GM21619 (cell line): ENCODE results near the gene ZNF619.

Experiments used
- ATAC-seq: cut with Tn5 transposase; IDR thresholded peaks from one replicate; pipeline ENCODE4 v1.9.1; 2021; ENCODE audit not compliant: unreplicated experiment

ZNF619 gene

GRCh38 chr3:40464339-40465110, 12.4 kb upstream of the ZNF619 start:
- ATAC-seq: no peak

- ATAC-seq: no peak
Measured at GRCh38 chr3:40465111-40465407, 11.9 kb upstream of the ZNF619 start.

- ATAC-seq: no peak
Measured at GRCh38 chr3:40465456-40465855, 11.5 kb upstream of the ZNF619 start.

- ATAC-seq: no peak
Measured at GRCh38 chr3:40468018-40468417, 8.9 kb upstream of the ZNF619 start.

GRCh38 chr3:40470701-40471100, 6.2 kb upstream of the ZNF619 start:
- no peak for ATAC-seq

- ATAC-seq: no peak
Measured at GRCh38 chr3:40477666-40478065, 744 bp downstream of the ZNF619 start.

GRCh38 chr3:40487172-40487571, 10.2 kb downstream of the ZNF619 start:
- ATAC-seq: no peak

- no peak for ATAC-seq
Measured at GRCh38 chr3:40490916-40491315, 14.0 kb downstream of the ZNF619 start.

GRCh38 chr3:40494698-40495097, 17.8 kb downstream of the ZNF619 start:
- no peak for ATAC-seq

- ATAC-seq: no peak
Measured at GRCh38 chr3:40497288-40497687, 20.4 kb downstream of the ZNF619 start.

- no peak for ATAC-seq
Measured at GRCh38 chr3:40499952-40500351, 23.0 kb downstream of the ZNF619 start.

GRCh38 chr3:40502034-40502433, 25.1 kb downstream of the ZNF619 start:
- ATAC-seq: no peak

- no peak for ATAC-seq
Measured at GRCh38 chr3:40504636-40505430, 27.9 kb downstream of the ZNF619 start.

- peak; percentile 81 for ATAC-seq
Measured at GRCh38 chr3:40505599-40506462, 28.9 kb downstream of the ZNF619 start, which contains the start of gene ZNF620. Gene ZNF620, plus strand, starts transcription at chr3:40506039. Its CDS starts 314 bp downstream, at chr3:40506353.

GRCh38 chr3:40511031-40511718, 34.3 kb downstream of the ZNF619 start:
- ATAC-seq: no peak

GRCh38 chr3:40516201-40516600, 39.3 kb downstream of the ZNF619 start:
- ATAC-seq: no peak

GRCh38 chr3:40518067-40518466, 41.1 kb downstream of the ZNF619 start:
- no peak for ATAC-seq

- ATAC-seq: no peak
Measured at GRCh38 chr3:40518848-40519247, 41.9 kb downstream of the ZNF619 start.

- ATAC-seq: no peak
Measured at GRCh38 chr3:40521254-40521653, 44.3 kb downstream of the ZNF619 start.

- no peak for ATAC-seq
Measured at GRCh38 chr3:40523781-40524180, 46.9 kb downstream of the ZNF619 start.

GRCh38 chr3:40524222-40524567, 47.3 kb downstream of the ZNF619 start:
- no peak for ATAC-seq
